ENCODE measurements around the gene PPT2. TPM values are rescaled to one million over a fixed set of nuclear protein-coding genes. Genes with fewer than 3 reads are reported as not detected.

PPT2 gene
- total and polyA plus RNA-seq, 2 of the 13 experiments (the other 11 are each of a cell fraction or from before 2014, with no cell fraction given) = 39.2 to 61.8 TPM

DNA sequence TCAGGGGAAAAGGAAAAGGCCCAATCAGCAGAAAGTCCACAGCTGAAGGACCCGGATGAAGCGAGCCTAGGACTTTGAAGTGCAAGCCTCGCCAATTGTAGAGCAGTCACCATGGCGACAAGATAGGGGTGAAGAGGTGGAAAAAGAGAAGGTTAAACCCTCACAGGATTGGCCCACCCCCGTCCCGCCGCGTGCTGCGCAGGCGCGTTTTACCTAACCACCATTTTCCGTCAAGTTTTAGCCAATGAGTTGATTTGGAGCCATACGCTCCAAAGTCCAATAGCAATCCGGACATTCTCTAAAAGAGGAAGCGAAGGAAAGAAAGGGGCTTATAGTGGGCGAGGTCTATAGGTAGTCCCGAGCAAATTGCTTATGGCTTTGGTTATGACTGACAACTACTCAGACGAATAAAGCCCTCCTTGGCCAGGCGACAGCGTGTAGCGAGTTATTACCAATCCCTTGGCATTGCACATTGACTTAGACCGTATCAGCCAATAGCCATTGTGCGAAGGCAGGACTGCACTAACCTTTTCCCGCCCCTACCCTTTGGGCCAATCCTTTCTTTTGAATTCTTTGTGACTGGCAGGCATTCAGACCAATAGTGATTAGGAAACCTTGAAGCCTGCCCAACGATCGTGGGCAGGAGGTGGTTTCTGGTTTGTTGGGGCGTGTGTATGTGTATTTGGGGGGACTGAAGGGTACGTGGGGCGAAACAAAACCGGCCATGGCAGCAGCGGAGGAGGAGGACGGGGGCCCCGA lies 24.0 kb downstream of the PPT2 start, which contains the start of gene RNF5 (continued):
- TF ChIP-seq, protein P1, sequence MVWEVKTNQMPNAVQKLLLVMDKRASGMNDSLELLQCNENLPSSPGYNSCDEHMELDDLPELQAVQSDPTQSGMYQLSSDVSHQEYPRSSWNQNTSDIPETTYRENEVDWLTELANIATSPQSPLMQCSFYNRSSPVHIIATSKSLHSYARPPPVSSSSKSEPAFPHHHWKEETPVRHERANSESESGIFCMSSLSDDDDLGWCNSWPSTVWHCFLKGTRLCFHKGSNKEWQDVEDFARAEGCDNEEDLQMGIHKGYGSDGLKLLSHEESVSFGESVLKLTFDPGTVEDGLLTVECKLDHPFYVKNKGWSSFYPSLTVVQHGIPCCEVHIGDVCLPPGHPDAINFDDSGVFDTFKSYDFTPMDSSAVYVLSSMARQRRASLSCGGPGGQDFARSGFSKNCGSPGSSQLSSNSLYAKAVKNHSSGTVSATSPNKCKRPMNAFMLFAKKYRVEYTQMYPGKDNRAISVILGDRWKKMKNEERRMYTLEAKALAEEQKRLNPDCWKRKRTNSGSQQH (CRISPR knock-in tag; IDR thresholded peaks at IDR 0.05; ENCODE audit: low read depth) = no peak
- TF ChIP-seq, protein P2, sequence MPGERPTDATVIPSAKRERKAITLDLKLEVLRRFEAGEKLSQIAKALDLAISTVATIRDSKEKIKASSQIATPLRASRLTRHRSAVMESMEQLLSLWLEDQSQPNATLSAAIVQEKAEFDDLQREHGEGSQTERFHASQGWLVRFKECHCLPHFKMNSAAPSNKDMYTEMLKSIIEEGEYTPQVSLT (CRISPR knock-in tag; IDR thresholded peaks at IDR 0.05; ENCODE audit: borderline replicate concordance, low read depth) = no peak
- TF ChIP-seq, protein P3, sequence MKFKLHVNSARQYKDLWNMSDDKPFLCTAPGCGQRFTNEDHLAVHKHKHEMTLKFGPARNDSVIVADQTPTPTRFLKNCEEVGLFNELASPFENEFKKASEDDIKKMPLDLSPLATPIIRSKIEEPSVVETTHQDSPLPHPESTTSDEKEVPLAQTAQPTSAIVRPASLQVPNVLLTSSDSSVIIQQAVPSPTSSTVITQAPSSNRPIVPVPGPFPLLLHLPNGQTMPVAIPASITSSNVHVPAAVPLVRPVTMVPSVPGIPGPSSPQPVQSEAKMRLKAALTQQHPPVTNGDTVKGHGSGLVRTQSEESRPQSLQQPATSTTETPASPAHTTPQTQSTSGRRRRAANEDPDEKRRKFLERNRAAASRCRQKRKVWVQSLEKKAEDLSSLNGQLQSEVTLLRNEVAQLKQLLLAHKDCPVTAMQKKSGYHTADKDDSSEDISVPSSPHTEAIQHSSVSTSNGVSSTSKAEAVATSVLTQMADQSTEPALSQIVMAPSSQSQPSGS (CRISPR knock-in tag; IDR thresholded peaks at IDR 0.05) = peak; percentile 29; the same call in 1 of the 2 replicates
- TF ChIP-seq MIER3 (CRISPR knock-in tag; IDR thresholded peaks at IDR 0.05; ENCODE audit: borderline replicate concordance) (no peak), REXO4 (CRISPR knock-in tag; IDR thresholded peaks at IDR 0.05; ENCODE audit: borderline replicate concordance) (no peak), CHD4 (IDR thresholded peaks at IDR 0.05; ENCODE audit: borderline replicate concordance, low read length) (no peak), HNRNPH1 (optimal IDR thresholded peaks at IDR 0.05; ENCODE audit: low read depth, low read length) (no peak), ZNF296 (CRISPR knock-in tag; conservative IDR thresholded peaks at IDR 0.05) (no peak), SOX13 (IDR thresholded peaks at IDR 0.05) (no peak), SOX13 (CRISPR knock-in tag; conservative IDR thresholded peaks at IDR 0.05 in 1 of 2, IDR thresholded peaks at IDR 0.05 in 1 of 2) (no peak), PHB2 (IDR thresholded peaks at IDR 0.05; ENCODE audit: partially characterized antibody) (no peak), YY1 (IDR thresholded peaks at IDR 0.05; ENCODE audit: insufficient read depth, insufficient replicate concordance, low read depth, low read length) (peak; percentile 76), ZNF225 (CRISPR knock-in tag; IDR thresholded peaks at IDR 0.05) (no peak), ZNF264 (CRISPR knock-in tag; IDR thresholded peaks at IDR 0.05) (no peak)
- TF ChIP-seq, protein P4, sequence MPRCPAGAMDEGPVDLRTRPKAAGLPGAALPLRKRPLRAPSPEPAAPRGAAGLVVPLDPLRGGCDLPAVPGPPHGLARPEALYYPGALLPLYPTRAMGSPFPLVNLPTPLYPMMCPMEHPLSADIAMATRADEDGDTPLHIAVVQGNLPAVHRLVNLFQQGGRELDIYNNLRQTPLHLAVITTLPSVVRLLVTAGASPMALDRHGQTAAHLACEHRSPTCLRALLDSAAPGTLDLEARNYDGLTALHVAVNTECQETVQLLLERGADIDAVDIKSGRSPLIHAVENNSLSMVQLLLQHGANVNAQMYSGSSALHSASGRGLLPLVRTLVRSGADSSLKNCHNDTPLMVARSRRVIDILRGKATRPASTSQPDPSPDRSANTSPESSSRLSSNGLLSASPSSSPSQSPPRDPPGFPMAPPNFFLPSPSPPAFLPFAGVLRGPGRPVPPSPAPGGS (CRISPR knock-in tag; IDR thresholded peaks at IDR 0.05) = no peak
- TF ChIP-seq, protein P5, sequence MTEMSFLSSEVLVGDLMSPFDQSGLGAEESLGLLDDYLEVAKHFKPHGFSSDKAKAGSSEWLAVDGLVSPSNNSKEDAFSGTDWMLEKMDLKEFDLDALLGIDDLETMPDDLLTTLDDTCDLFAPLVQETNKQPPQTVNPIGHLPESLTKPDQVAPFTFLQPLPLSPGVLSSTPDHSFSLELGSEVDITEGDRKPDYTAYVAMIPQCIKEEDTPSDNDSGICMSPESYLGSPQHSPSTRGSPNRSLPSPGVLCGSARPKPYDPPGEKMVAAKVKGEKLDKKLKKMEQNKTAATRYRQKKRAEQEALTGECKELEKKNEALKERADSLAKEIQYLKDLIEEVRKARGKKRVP (CRISPR knock-in tag; IDR thresholded peaks at IDR 0.05) = no peak
- TF ChIP-seq, protein P6, sequence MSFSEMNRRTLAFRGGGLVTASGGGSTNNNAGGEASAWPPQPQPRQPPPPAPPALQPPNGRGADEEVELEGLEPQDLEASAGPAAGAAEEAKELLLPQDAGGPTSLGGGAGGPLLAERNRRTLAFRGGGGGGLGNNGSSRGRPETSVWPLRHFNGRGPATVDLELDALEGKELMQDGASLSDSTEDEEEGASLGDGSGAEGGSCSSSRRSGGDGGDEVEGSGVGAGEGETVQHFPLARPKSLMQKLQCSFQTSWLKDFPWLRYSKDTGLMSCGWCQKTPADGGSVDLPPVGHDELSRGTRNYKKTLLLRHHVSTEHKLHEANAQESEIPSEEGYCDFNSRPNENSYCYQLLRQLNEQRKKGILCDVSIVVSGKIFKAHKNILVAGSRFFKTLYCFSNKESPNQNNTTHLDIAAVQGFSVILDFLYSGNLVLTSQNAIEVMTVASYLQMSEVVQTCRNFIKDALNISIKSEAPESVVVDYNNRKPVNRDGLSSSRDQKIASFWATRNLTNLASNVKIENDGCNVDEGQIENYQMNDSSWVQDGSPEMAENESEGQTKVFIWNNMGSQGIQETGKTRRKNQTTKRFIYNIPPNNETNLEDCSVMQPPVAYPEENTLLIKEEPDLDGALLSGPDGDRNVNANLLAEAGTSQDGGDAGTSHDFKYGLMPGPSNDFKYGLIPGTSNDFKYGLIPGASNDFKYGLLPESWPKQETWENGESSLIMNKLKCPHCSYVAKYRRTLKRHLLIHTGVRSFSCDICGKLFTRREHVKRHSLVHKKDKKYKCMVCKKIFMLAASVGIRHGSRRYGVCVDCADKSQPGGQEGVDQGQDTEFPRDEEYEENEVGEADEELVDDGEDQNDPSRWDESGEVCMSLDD (CRISPR knock-in tag; IDR thresholded peaks at IDR 0.05; ENCODE audit: borderline replicate concordance) = peak; percentile 87
- TF ChIP-seq, protein P7, sequence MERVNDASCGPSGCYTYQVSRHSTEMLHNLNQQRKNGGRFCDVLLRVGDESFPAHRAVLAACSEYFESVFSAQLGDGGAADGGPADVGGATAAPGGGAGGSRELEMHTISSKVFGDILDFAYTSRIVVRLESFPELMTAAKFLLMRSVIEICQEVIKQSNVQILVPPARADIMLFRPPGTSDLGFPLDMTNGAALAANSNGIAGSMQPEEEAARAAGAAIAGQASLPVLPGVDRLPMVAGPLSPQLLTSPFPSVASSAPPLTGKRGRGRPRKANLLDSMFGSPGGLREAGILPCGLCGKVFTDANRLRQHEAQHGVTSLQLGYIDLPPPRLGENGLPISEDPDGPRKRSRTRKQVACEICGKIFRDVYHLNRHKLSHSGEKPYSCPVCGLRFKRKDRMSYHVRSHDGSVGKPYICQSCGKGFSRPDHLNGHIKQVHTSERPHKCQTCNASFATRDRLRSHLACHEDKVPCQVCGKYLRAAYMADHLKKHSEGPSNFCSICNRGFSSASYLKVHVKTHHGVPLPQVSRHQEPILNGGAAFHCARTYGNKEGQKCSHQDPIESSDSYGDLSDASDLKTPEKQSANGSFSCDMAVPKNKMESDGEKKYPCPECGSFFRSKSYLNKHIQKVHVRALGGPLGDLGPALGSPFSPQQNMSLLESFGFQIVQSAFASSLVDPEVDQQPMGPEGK (CRISPR knock-in tag; IDR thresholded peaks at IDR 0.05) = peak; percentile 24; the same call in 1 of the 2 replicates
